ENCODE results near the gene ETF1. TPM values are rescaled to one million over a fixed set of nuclear protein-coding genes. Genes with fewer than 3 reads are reported as not detected.

Gene ETF1
- total RNA-seq, 4 donors from 2014 or later = 69.8 to 195 (median 141) TPM

DNA sequence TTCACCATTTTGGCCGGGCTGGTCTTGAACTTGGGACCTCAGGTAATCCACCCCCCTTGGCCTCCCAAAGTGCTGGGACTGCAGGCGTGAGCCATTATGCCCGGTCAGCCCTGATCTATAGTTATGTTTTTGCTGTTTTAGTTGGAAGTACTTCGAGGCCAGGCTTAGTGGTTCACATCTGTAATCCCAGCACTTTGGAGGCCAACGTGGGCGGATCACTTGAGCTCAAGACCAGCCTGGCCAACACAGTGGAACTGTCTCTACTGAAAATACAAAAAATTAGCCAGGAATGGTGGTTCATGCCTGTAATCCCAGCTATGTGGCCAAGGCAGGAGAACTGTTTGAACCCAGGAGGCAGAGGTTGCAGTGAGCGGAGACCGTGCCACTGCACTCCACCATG lies 30.2 kb upstream of the ETF1 start:
- DNase-seq (ENCODE audit: low spot score) (no peak), ATAC-seq (ENCODE audit: low FRiP score) (no peak)
- TF ChIP-seq, protein P1, sequence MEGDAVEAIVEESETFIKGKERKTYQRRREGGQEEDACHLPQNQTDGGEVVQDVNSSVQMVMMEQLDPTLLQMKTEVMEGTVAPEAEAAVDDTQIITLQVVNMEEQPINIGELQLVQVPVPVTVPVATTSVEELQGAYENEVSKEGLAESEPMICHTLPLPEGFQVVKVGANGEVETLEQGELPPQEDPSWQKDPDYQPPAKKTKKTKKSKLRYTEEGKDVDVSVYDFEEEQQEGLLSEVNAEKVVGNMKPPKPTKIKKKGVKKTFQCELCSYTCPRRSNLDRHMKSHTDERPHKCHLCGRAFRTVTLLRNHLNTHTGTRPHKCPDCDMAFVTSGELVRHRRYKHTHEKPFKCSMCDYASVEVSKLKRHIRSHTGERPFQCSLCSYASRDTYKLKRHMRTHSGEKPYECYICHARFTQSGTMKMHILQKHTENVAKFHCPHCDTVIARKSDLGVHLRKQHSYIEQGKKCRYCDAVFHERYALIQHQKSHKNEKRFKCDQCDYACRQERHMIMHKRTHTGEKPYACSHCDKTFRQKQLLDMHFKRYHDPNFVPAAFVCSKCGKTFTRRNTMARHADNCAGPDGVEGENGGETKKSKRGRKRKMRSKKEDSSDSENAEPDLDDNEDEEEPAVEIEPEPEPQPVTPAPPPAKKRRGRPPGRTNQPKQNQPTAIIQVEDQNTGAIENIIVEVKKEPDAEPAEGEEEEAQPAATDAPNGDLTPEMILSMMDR (IDR thresholded peaks at IDR 0.05) = no peak

DNA sequence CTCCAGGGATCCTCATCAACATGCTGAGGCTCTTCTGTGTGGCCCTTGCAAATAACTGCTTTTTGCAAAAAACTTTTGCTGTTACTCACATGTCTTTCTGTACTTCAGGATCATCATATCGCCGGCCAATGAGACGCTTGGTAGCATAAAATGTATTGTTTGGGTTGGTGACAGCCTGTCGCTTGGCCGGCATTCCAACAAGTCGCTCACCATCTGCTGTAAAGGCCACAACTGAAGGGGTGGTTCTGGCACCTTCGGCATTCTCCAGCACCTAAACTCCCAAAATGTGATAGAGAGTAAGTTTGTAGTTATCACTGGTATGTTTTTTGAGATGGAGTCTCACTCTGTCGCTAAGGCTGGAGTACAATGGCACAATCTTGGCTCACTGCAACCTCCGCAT lies 27.8 kb upstream of the ETF1 start:
- TF ChIP-seq, protein P1 (IDR thresholded peaks at IDR 0.05) = no peak
- no peak for DNase-seq (ENCODE audit: low spot score)
- no peak for ATAC-seq (ENCODE audit: low FRiP score)

DNA sequence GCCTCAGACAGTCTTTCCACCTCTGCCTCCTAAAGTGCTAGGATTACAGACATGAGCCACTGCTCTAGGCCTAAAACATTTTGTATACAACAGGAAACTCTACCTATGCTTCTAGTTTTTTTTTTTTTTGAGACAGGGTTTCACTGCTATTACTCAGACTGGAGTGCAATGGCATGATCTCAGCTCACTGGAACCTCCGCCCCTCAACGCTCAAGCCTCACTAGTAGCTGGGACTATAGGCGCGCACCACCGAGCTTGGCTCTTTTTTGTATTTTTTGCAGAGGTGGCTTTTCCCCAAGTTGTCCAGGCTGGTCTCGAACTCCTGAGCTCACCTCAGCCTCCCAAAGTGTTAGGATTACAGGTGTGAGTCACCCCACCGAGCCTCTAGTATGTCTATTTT lies 26.7 kb upstream of the ETF1 start:
- no peak for DNase-seq (ENCODE audit: low spot score)

DNA sequence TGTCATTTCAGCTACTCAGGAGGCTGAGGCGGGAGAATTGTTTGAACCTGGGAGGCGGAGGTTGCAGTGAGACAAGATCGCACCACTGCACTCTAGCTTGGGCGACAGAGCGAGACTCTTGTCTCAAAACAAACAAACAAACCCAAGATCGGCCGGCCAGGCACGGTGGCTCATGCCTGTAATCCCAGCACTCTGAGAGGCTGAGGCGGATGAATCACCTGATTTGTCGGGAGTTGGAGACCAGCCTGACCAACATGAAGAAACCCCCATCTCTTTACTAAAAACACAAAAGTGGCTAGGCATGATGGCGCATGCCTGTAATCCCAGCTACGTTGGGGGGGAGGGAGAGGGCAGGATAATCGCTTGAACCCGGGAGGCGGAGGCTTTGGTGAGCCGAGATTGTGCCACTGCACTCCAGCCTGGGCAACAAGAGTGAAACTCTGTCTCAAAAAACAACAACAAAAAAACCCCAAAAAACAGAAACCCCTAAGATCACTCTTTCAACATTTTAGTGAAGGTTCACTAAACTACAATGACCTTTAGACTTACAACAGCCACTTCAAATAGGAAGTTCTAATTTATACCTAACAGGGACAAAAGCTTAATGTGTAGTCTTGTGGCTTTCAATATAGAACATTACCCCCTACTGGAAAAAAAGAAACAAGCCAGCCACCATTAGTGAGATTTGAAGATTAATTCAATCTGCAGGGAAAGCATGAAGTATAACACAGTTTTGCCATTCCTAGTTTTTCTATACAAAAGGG lies 25.2 kb upstream of the ETF1 start:
- DNase-seq (ENCODE audit: low spot score) = no peak
- TF ChIP-seq, protein P1 (IDR thresholded peaks at IDR 0.05) = no peak
- no peak for ATAC-seq (ENCODE audit: low FRiP score)

More for the DNA sequence above, 26.7 kb upstream of the ETF1 start:
- no peak for ATAC-seq (ENCODE audit: low FRiP score)
- TF ChIP-seq, protein P1 (IDR thresholded peaks at IDR 0.05) = no peak

DNA sequence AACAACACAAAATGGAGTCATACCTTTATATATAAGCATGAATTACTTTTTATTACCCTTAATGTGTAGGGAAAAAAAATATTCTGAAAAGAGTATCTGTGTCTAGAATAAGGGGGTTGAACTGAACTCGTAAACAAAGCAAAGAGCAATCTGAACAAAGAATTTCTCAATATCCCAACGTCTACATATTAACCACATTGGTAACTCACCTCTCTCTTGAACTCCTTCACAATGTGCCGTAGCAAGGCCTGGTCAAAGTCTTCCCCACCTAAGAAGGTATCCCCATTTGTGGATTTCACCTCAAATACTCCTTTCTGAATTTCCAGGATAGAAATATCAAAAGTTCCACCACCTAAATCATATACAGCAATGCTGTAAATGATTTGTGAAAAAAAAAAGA lies 23.8 kb upstream of the ETF1 start:
- ATAC-seq (ENCODE audit: low FRiP score) = no peak
- TF ChIP-seq, protein P1 (IDR thresholded peaks at IDR 0.05) = no peak
- no peak for DNase-seq (ENCODE audit: low spot score)

DNA sequence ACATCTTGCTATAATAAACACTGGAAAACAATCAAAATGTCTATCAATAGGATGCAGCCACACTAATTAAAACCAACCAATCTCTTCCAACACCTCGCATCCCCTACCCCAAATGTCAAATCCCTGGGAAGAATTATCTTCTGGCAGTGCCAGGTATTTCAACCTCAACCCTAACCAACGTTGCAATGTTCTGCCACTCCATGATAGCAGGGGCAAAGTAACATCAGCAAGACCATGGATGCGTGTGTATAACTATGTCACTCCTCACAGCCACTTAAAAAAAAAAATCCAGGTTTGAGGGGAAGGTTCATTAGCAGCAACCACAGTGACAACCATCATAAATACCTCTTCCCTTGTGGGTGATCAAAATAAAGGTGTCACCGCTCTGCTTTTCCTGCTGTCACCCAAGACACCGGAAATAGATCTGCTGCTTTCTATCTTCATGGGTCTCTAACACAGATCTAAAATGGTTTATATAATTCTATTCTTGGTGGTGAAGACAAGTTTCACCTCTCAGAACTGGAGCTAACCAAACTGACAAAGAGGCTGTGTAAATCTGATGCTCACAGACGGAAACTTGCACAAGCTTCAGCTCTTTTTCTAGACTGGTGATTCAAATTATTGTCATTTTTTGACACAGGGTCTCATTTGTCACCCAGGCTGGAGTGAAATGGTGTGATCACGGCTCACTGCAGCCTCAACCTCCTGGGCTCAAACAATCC lies 22.2 kb upstream of the ETF1 start:
- TF ChIP-seq, protein P1 (IDR thresholded peaks at IDR 0.05) = no peak
- DNase-seq (ENCODE audit: low spot score) (no peak), ATAC-seq (ENCODE audit: low FRiP score) (no peak)

DNA sequence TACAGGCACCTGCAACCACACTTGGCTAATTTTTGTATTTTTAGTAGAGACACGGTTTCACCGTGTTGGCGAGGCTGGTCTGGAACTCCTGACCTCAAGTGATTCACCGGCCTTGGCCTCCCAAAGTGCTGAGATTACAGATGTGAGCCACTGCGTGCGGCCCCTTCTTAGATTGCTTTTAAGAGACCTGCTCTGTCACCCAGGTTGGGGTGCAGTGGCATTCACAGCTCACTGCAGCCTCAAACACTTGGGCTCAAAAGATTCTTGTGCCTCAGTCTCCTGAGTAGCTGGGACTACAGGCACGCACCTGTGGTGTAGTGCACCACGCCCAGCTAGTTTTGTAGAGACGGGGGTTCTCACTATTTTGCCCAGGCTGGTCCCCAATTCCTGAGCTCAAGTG lies 21.2 kb upstream of the ETF1 start:
- DNase-seq (ENCODE audit: low spot score) = no peak
- TF ChIP-seq, protein P1 (IDR thresholded peaks at IDR 0.05) = no peak
- no peak for ATAC-seq (ENCODE audit: low FRiP score)
